ENCODE results near the gene CDH13. TPM values are rescaled to one million over a fixed set of nuclear protein-coding genes. Genes with fewer than 3 reads are reported as not detected.
A peak's percentile ranks its signal among the peaks of the same experiment; 100 is the strongest.

The CDH13 gene
- total RNA-seq, 1 donor from 2014 or later = 20.9 TPM

GRCh38 chr16:83723244-83723643 lies 1096.5 kb downstream of the CDH13 start:
- Histone ChIP-seq H3K27me3 (ENCODE audit: control insufficient read depth in 3 of 3, insufficient read depth in 3 of 3, low read length in 3 of 3) (no peaks in the 10 kb centered on the region), H3K4me3 (ENCODE audit: low read length in 3 of 3) (peak overlapping the region in 1 of 3 donors; percentile 24), H3K4me1 (ENCODE audit: control insufficient read depth in 3 of 3, insufficient read depth in 3 of 3, low read length in 3 of 3) (peaks cover 16 to 29% (median 26%) of the 10 kb centered on the region in 3 donors), H3K36me3 (ENCODE audit: control insufficient read depth in 3 of 3, insufficient read depth in 3 of 3, low read length in 3 of 3) (peaks cover 0 to 2% (median 0%) of the 10 kb centered on the region in 3 donors), H3K27ac (ENCODE audit: low read depth, low read length) (no peak overlapping the region), H3K9ac (ENCODE audit: low read depth in 1 of 3, low read length in 3 of 3) (no peak overlapping the region), H3K9me3 (ENCODE audit: control insufficient read depth in 3 of 3, low read length in 3 of 3) (no peaks in the 10 kb centered on the region)

- Histone ChIP-seq H3K9ac (ENCODE audit: low read depth in 1 of 3, low read length in 3 of 3) (no peak overlapping the region), H3K27ac (ENCODE audit: low read depth, low read length) (no peak overlapping the region), H3K36me3 (ENCODE audit: control insufficient read depth in 3 of 3, insufficient read depth in 3 of 3, low read length in 3 of 3) (peaks cover 0 to 2% (median 0%) of the 10 kb centered on the region in 3 donors), H3K9me3 (ENCODE audit: control insufficient read depth in 3 of 3, low read length in 3 of 3) (no peaks in the 10 kb centered on the region), H3K4me3 (ENCODE audit: low read length in 3 of 3) (peak overlapping the region in 1 of 3 donors; percentile 35), H3K4me1 (ENCODE audit: control insufficient read depth in 3 of 3, insufficient read depth in 3 of 3, low read length in 3 of 3) (peaks cover 16 to 29% (median 26%) of the 10 kb centered on the region in 3 donors), H3K27me3 (ENCODE audit: control insufficient read depth in 3 of 3, insufficient read depth in 3 of 3, low read length in 3 of 3) (no peaks in the 10 kb centered on the region)
Measured at GRCh38 chr16:83723901-83724300, 1097.1 kb downstream of the CDH13 start.

- Histone ChIP-seq H3K27me3 (ENCODE audit: control insufficient read depth in 3 of 3, insufficient read depth in 3 of 3, low read length in 3 of 3) (no peaks in the 10 kb centered on the region), H3K27ac (ENCODE audit: low read depth, low read length) (no peak overlapping the region), H3K36me3 (ENCODE audit: control insufficient read depth in 3 of 3, insufficient read depth in 3 of 3, low read length in 3 of 3) (peaks cover 0 to 2% (median 0%) of the 10 kb centered on the region in 3 donors), H3K4me3 (ENCODE audit: low read length in 3 of 3) (no peak overlapping the region), H3K9ac (ENCODE audit: low read depth in 1 of 3, low read length in 3 of 3) (no peak overlapping the region), H3K9me3 (ENCODE audit: control insufficient read depth in 3 of 3, low read length in 3 of 3) (no peaks in the 10 kb centered on the region), H3K4me1 (ENCODE audit: control insufficient read depth in 3 of 3, insufficient read depth in 3 of 3, low read length in 3 of 3) (peaks cover 16 to 29% (median 26%) of the 10 kb centered on the region in 3 donors)
Measured at GRCh38 chr16:83724585-83724984, 1097.8 kb downstream of the CDH13 start.

GRCh38 chr16:83725313-83725712 lies 1098.5 kb downstream of the CDH13 start:
- no peak overlapping the region for H3K4me3 ChIP-seq (ENCODE audit: low read length in 3 of 3)
- no peak overlapping the region for H3K9ac ChIP-seq (ENCODE audit: low read depth in 1 of 3, low read length in 3 of 3)
- H3K27me3 ChIP-seq (ENCODE audit: control insufficient read depth in 3 of 3, insufficient read depth in 3 of 3, low read length in 3 of 3) = no peaks in the 10 kb centered on the region
- peaks cover 16 to 29% (median 26%) of the 10 kb centered on the region in 3 donors for H3K4me1 ChIP-seq (ENCODE audit: control insufficient read depth in 3 of 3, insufficient read depth in 3 of 3, low read length in 3 of 3)
- peaks cover 0 to 2% (median 0%) of the 10 kb centered on the region in 3 donors for H3K36me3 ChIP-seq (ENCODE audit: control insufficient read depth in 3 of 3, insufficient read depth in 3 of 3, low read length in 3 of 3)
- no peaks in the 10 kb centered on the region for H3K9me3 ChIP-seq (ENCODE audit: control insufficient read depth in 3 of 3, low read length in 3 of 3)
- no peak overlapping the region for H3K27ac ChIP-seq (ENCODE audit: low read depth, low read length)

GRCh38 chr16:83727018-83727417 lies 1100.2 kb downstream of the CDH13 start:
- Histone ChIP-seq H3K27ac (ENCODE audit: low read depth, low read length) (no peak overlapping the region), H3K9me3 (ENCODE audit: control insufficient read depth in 3 of 3, low read length in 3 of 3) (no peaks in the 10 kb centered on the region), H3K4me1 (ENCODE audit: control insufficient read depth in 3 of 3, insufficient read depth in 3 of 3, low read length in 3 of 3) (peaks cover 11 to 19% (median 14%) of the 10 kb centered on the region in 3 donors), H3K4me3 (ENCODE audit: low read length in 3 of 3) (no peak overlapping the region), H3K36me3 (ENCODE audit: control insufficient read depth in 3 of 3, insufficient read depth in 3 of 3, low read length in 3 of 3) (peaks cover 0 to 2% (median 0%) of the 10 kb centered on the region in 3 donors), H3K27me3 (ENCODE audit: control insufficient read depth in 3 of 3, insufficient read depth in 3 of 3, low read length in 3 of 3) (no peaks in the 10 kb centered on the region), H3K9ac (ENCODE audit: low read depth in 1 of 3, low read length in 3 of 3) (no peak overlapping the region)

- H3K9ac ChIP-seq (ENCODE audit: low read depth in 1 of 3, low read length in 3 of 3) = no peak overlapping the region
- H3K36me3 ChIP-seq (ENCODE audit: control insufficient read depth in 3 of 3, insufficient read depth in 3 of 3, low read length in 3 of 3) = peaks cover 0 to 2% (median 0%) of the 10 kb centered on the region in 3 donors
- H3K27me3 ChIP-seq (ENCODE audit: control insufficient read depth in 3 of 3, insufficient read depth in 3 of 3, low read length in 3 of 3) = no peaks in the 10 kb centered on the region
- no peaks in the 10 kb centered on the region for H3K9me3 ChIP-seq (ENCODE audit: control insufficient read depth in 3 of 3, low read length in 3 of 3)
- H3K4me3 ChIP-seq (ENCODE audit: low read length in 3 of 3) = no peak overlapping the region
- no peak overlapping the region for H3K27ac ChIP-seq (ENCODE audit: low read depth, low read length)
- peaks cover 5 to 12% (median 6%) of the 10 kb centered on the region in 3 donors for H3K4me1 ChIP-seq (ENCODE audit: control insufficient read depth in 3 of 3, insufficient read depth in 3 of 3, low read length in 3 of 3)
Measured at GRCh38 chr16:83727751-83728352, 1101.1 kb downstream of the CDH13 start.

GRCh38 chr16:83728492-83728891 lies 1101.7 kb downstream of the CDH13 start:
- H3K9me3 ChIP-seq (ENCODE audit: control insufficient read depth in 3 of 3, low read length in 3 of 3) = no peaks in the 10 kb centered on the region
- no peak overlapping the region for H3K4me3 ChIP-seq (ENCODE audit: low read length in 3 of 3)
- no peak overlapping the region for H3K9ac ChIP-seq (ENCODE audit: low read depth in 1 of 3, low read length in 3 of 3)
- H3K4me1 ChIP-seq (ENCODE audit: control insufficient read depth in 3 of 3, insufficient read depth in 3 of 3, low read length in 3 of 3) = peaks cover 0 to 5% (median under 1%) of the 10 kb centered on the region in 3 donors
- peaks cover 0 to 2% (median 0%) of the 10 kb centered on the region in 3 donors for H3K36me3 ChIP-seq (ENCODE audit: control insufficient read depth in 3 of 3, insufficient read depth in 3 of 3, low read length in 3 of 3)
- no peaks in the 10 kb centered on the region for H3K27me3 ChIP-seq (ENCODE audit: control insufficient read depth in 3 of 3, insufficient read depth in 3 of 3, low read length in 3 of 3)
- no peak overlapping the region for H3K27ac ChIP-seq (ENCODE audit: low read depth, low read length)

GRCh38 chr16:83730812-83731211 lies 1104.0 kb downstream of the CDH13 start:
- no peak overlapping the region for H3K9ac ChIP-seq (ENCODE audit: low read depth in 1 of 3, low read length in 3 of 3)
- no peak overlapping the region for H3K4me3 ChIP-seq (ENCODE audit: low read length in 3 of 3)
- H3K27ac ChIP-seq (ENCODE audit: low read depth, low read length) = no peak overlapping the region
- H3K36me3 ChIP-seq (ENCODE audit: control insufficient read depth in 3 of 3, insufficient read depth in 3 of 3, low read length in 3 of 3) = peaks cover 0 to 2% (median 0%) of the 10 kb centered on the region in 3 donors
- H3K4me1 ChIP-seq (ENCODE audit: control insufficient read depth in 3 of 3, insufficient read depth in 3 of 3, low read length in 3 of 3) = no peaks in the 10 kb centered on the region
- H3K9me3 ChIP-seq (ENCODE audit: control insufficient read depth in 3 of 3, low read length in 3 of 3) = no peaks in the 10 kb centered on the region
- H3K27me3 ChIP-seq (ENCODE audit: control insufficient read depth in 3 of 3, insufficient read depth in 3 of 3, low read length in 3 of 3) = no peaks in the 10 kb centered on the region

- H3K9ac ChIP-seq (ENCODE audit: low read depth in 1 of 3, low read length in 3 of 3) = no peak overlapping the region
- H3K36me3 ChIP-seq (ENCODE audit: control insufficient read depth in 3 of 3, insufficient read depth in 3 of 3, low read length in 3 of 3) = peaks cover 0 to 2% (median 0%) of the 10 kb centered on the region in 3 donors
- no peaks in the 10 kb centered on the region for H3K4me1 ChIP-seq (ENCODE audit: control insufficient read depth in 3 of 3, insufficient read depth in 3 of 3, low read length in 3 of 3)
- H3K27me3 ChIP-seq (ENCODE audit: control insufficient read depth in 3 of 3, insufficient read depth in 3 of 3, low read length in 3 of 3) = no peaks in the 10 kb centered on the region
- no peak overlapping the region for H3K27ac ChIP-seq (ENCODE audit: low read depth, low read length)
- H3K9me3 ChIP-seq (ENCODE audit: control insufficient read depth in 3 of 3, low read length in 3 of 3) = no peaks in the 10 kb centered on the region
- H3K4me3 ChIP-seq (ENCODE audit: low read length in 3 of 3) = no peak overlapping the region
Measured at GRCh38 chr16:83732536-83732935, 1105.8 kb downstream of the CDH13 start.

- Histone ChIP-seq H3K9me3 (ENCODE audit: control insufficient read depth in 3 of 3, low read length in 3 of 3) (no peaks in the 10 kb centered on the region), H3K27me3 (ENCODE audit: control insufficient read depth in 3 of 3, insufficient read depth in 3 of 3, low read length in 3 of 3) (no peaks in the 10 kb centered on the region), H3K36me3 (ENCODE audit: control insufficient read depth in 3 of 3, insufficient read depth in 3 of 3, low read length in 3 of 3) (no peaks in the 10 kb centered on the region), H3K27ac (ENCODE audit: low read depth, low read length) (no peak overlapping the region), H3K4me1 (ENCODE audit: control insufficient read depth in 3 of 3, insufficient read depth in 3 of 3, low read length in 3 of 3) (no peaks in the 10 kb centered on the region), H3K9ac (ENCODE audit: low read depth in 1 of 3, low read length in 3 of 3) (no peak overlapping the region), H3K4me3 (ENCODE audit: low read length in 3 of 3) (no peak overlapping the region)
Measured at GRCh38 chr16:83733301-83733700, 1106.5 kb downstream of the CDH13 start.

All from skeletal muscle tissue (tissue), 4 donors.